ENCODE data around the gene NALCN. TPM values are rescaled to one million over a fixed set of nuclear protein-coding genes. Genes with fewer than 3 reads are reported as not detected.

The NALCN gene
- total and polyA plus RNA-seq, 2 of the 8 experiments (the other 6 are each of a cell fraction or from before 2014, with no cell fraction given): 0.26 to 0.54 TPM

- Histone ChIP-seq H3K79me2 (ENCODE audit: control insufficient read depth in 1 of 2, insufficient read depth in 2 of 2, low read length in 2 of 2) (no peaks in the 10 kb centered on the region), H3K27ac (ENCODE audit: low read depth, low read length) (no peak overlapping the region), H4K5ac (ENCODE audit: insufficient read length, low read depth, low read length) (no peak overlapping the region), H3K27me3 (replicated peaks in 1 of 4; ENCODE audit: control insufficient read depth in 3 of 4, extremely low read depth in 1 of 4, insufficient read depth in 3 of 4, low read length in 3 of 4) (no peaks in the 10 kb centered on the region), H3K56ac (replicated peaks; ENCODE audit: insufficient read length, low read depth, low read length) (no peak overlapping the region), H3K4ac (replicated peaks; ENCODE audit: insufficient read length, low read depth, low read length) (no peak overlapping the region), H3K79me1 (ENCODE audit: low read depth, low read length) (no peaks in the 10 kb centered on the region), H4K8ac (ENCODE audit: extremely low read depth, insufficient read depth, low read length) (no peak overlapping the region), H4K91ac (replicated peaks; ENCODE audit: insufficient read length, low read length) (no peak overlapping the region), H2AK5ac (ENCODE audit: low read depth, low read length) (no peak overlapping the region), H3K36me3 (ENCODE audit: control insufficient read depth in 2 of 4, insufficient read depth in 4 of 4, low read length in 3 of 4) (no peaks in the 10 kb centered on the region), H2AFZ (ENCODE audit: low read length) (no peak overlapping the region), H3K4me2 (ENCODE audit: insufficient read depth in 1 of 2, low read depth in 2 of 2, low read length in 2 of 2) (no peak overlapping the region), H3K4me1 (replicated peaks in 1 of 4; ENCODE audit: control insufficient read depth in 3 of 4, insufficient read depth in 4 of 4, low read length in 3 of 4) (no peaks in the 10 kb centered on the region), H2BK5ac (ENCODE audit: low read depth, low read length) (no peak overlapping the region), H2BK15ac (ENCODE audit: low read length) (no peak overlapping the region), H3K9me3 (ENCODE audit: insufficient read depth in 2 of 2, low read depth in 1 of 2, low read length in 1 of 2) (no peaks in the 10 kb centered on the region), H2BK120ac (replicated peaks; ENCODE audit: low read depth, low read length) (no peak overlapping the region), H4K20me1 (replicated peaks in 1 of 2; ENCODE audit: control insufficient read depth in 1 of 2, insufficient read depth in 2 of 2, low read length in 2 of 2) (no peaks in the 10 kb centered on the region), H3K4me3 (ENCODE audit: extremely low read depth in 1 of 4, insufficient read depth in 2 of 4, low read depth in 3 of 4, low read length in 4 of 4) (no peak overlapping the region), H3K14ac (ENCODE audit: insufficient read length) (no peak overlapping the region), H2BK20ac (ENCODE audit: low read length) (no peak overlapping the region), H3K23ac (ENCODE audit: insufficient read length) (no peak overlapping the region), H3K18ac (ENCODE audit: extremely low read depth, low read length) (no peak overlapping the region), H3K23me2 (ENCODE audit: low read depth, low read length) (no peaks in the 10 kb centered on the region), H2BK12ac (ENCODE audit: low read depth, low read length) (no peak overlapping the region), H3K9ac (replicated peaks in 1 of 4; ENCODE audit: extremely low read depth in 1 of 4, low read depth in 3 of 4, low read length in 3 of 4) (no peak overlapping the region)
- no peak for DNase-seq (ENCODE audit: low read depth in 1 of 2, low spot score in 2 of 2)
- 83% methylated on average over 1 of the region's 1 CpG; no CpG with 5 or more reads in 1 of the 2 experiments for WGBS, 2 experiments (ENCODE audit: extremely low coverage in 1 of 2, insufficient coverage in 1 of 2, insufficient read length in 1 of 2, insufficient replicate concordance in 2 of 2, low coverage in 1 of 2, low lambda C conversion rate in 2 of 2, missing lambda C conversion rate in 1 of 2)
- FAIRE-seq: no peak
- POLR2A ChIA-PET (ENCODE audit: partially characterized antibody): no interaction called here
- TF ChIP-seq E2F6 (IDR thresholded peaks at IDR 0.05): no peak
- TF ChIP-seq TEAD4 (IDR thresholded peaks at IDR 0.05; ENCODE audit: low read depth, low read length): peak; percentile 88
- CTCF ChIA-PET (ENCODE audit: partially characterized antibody): interaction anchor here (0.7 to 4.5 kb wide), 16 partner anchors 9 to 723 kb away, joined by 3 to 31 read pairs (median 4); no protein-coding TSS in a partner anchor
Measured at GRCh38 chr13:101157261-101157660, 259.0 kb downstream of the NALCN start.

All from H1 (cell line).